VCaP (cell line): ENCODE results near the gene QSOX2.

ENCODE experiments used
- H3K27ac ChIP-seq: fragments of 450-650 bp; 2 replicates; pipeline ENCODE4 v1.5.1; 2017
- TF ChIP-seq, protein P1 (sequence below): fragments of 450-650 bp; conservative IDR thresholded peaks from 2 replicates; pipeline ENCODE4 v1.5.1; 2017; ENCODE audit warnings: mild to moderate bottlenecking, moderate library complexity

QSOX2 gene

DNA sequence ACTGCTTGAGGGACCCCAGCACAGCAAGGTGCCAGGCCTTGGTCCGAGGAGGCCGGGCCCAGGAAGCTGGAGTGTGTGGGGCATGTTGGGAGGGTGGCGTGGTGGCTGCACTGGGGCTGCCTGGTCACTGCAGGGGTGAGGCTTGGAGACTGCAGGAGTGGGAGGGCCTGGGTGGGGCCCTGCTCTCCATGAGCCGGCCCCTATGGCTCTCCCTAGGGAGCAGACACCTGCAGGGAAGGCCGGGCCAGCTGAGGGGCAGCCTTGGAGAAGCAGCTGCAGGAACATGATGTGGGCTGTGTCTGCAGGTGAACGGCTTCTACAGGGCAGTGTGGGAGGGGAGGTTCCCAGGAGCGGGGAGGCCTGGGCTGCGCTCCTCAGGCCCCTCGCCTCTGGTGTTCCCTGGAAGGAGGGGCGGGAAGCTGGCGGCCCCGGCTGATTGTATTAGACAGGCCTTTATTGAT, 85.2 kb downstream of the QSOX2 start:
- TF ChIP-seq, protein P1, sequence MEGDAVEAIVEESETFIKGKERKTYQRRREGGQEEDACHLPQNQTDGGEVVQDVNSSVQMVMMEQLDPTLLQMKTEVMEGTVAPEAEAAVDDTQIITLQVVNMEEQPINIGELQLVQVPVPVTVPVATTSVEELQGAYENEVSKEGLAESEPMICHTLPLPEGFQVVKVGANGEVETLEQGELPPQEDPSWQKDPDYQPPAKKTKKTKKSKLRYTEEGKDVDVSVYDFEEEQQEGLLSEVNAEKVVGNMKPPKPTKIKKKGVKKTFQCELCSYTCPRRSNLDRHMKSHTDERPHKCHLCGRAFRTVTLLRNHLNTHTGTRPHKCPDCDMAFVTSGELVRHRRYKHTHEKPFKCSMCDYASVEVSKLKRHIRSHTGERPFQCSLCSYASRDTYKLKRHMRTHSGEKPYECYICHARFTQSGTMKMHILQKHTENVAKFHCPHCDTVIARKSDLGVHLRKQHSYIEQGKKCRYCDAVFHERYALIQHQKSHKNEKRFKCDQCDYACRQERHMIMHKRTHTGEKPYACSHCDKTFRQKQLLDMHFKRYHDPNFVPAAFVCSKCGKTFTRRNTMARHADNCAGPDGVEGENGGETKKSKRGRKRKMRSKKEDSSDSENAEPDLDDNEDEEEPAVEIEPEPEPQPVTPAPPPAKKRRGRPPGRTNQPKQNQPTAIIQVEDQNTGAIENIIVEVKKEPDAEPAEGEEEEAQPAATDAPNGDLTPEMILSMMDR: no peak
- H3K27ac ChIP-seq: no peak overlapping the region

DNA sequence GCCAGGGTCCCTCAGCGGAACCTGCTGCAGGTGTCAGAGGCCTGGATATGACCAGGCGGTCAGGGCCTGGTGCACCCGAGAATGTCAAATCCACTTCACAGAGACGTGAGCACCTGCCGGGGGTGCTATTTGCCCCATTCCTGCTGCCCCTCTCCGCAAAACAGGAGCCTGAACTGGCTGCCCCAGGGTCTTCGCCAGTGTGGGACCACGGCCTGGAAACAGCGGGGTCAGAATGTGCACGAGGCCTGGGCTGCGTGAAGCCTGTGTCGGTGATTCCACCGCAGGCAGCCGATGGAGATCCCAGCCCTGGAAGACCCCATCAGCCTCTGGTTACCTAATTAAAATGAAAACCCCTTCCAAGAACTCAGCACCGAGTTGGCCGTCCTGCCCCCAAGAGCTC, 85.8 kb downstream of the QSOX2 start:
- TF ChIP-seq, protein P1: no peak
- no peak overlapping the region for H3K27ac ChIP-seq

DNA sequence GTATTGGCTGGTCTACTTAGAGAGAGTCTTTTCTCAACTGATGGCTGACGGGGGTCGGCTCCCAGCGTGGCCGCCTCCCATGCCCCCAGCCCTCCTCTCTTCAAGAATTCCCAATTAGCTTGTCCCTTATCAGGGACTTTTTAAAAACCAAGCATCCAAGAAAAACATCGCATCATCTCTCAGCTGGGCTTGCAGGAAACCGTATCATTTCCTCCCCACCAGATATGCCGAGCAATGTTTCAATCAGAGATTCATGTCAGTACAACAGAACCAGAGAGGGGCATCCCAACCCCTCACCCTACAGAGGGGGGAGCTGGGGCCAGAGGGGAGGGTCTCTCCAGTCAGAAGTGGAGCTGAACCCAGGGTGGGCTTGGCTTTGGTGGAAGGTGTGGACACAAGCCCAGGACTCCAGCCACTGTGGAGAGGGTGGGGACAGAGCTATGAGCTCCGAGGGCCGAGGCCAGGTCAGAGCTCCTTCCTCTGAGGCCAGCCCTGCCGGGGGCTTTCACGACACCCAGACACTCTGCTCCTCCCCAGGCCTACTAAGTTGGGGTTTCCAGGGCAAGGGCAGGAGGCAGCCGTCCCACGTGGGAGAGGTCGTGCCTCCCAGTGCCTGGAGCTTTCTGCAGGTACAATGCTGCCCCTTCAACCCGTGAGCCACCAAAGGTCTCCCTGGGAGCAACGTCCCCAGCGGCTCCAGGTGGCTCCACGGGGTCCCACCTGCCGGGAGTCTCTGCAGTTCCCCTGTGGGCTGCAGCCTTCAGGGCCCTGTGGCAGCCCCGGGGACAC, 87.9 kb downstream of the QSOX2 start:
- TF ChIP-seq, protein P1: no peak
- H3K27ac ChIP-seq: no peak overlapping the region
